ENCODE measurements around the gene MGST3. TPM values are rescaled to one million over a fixed set of nuclear protein-coding genes. Genes with fewer than 3 reads are reported as not detected.
"Not testable (repeated sequence)": the region's sequence is repeated elsewhere in the genome, so short reads cannot be mapped to it uniquely, and the experiment has no call there.

The MGST3 gene
- total RNA-seq, 1 experiment from 2014 or later = 103 TPM

DNA sequence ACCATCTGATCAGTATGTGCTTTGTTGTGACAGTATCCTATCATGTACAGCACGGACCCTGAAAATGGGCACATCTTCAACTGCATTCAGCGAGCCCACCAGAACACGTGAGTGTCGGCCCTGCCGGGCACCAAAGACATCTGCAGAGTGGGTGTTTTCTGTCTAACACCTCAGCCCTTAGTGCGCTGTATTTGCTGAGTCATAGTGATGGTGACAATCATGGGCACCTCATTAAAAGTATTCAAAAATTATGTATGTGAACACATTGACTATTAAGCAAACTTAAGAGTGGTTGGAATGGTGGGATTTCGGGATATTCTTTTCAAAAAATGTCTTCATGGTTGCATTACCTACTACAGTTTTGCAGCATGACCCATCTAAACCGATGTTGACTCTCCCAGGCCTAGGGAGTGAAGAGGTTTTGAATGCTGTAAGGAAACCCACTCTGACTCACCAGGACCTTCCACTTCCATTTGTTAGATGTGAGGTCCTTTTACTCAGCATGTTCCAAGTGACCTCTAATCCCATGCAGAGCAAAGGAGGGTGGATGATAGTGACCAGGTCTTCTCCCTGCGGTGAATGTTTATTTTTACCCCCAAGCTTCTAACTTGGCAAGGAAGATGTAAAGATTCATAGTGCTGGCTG, 20.1 kb downstream of the MGST3 start:
- H3K27me3 ChIP-seq (ENCODE audit: control insufficient read depth, insufficient read depth, low read length) = no peaks in the 10 kb centered on the region
- CTCF ChIA-PET = no interaction called here
- TF ChIP-seq POLR2AphosphoS5 (IDR thresholded peaks at IDR 0.05; ENCODE audit: low read depth, low read length) (no peak), TCF7L2 (IDR thresholded peaks at IDR 0.05; ENCODE audit: low read depth, low read length) (no peak), SIN3A (IDR thresholded peaks at IDR 0.05; ENCODE audit: borderline replicate concordance, insufficient read depth, low read depth, low read length) (no peak)
- TF ChIP-seq, protein P1, sequence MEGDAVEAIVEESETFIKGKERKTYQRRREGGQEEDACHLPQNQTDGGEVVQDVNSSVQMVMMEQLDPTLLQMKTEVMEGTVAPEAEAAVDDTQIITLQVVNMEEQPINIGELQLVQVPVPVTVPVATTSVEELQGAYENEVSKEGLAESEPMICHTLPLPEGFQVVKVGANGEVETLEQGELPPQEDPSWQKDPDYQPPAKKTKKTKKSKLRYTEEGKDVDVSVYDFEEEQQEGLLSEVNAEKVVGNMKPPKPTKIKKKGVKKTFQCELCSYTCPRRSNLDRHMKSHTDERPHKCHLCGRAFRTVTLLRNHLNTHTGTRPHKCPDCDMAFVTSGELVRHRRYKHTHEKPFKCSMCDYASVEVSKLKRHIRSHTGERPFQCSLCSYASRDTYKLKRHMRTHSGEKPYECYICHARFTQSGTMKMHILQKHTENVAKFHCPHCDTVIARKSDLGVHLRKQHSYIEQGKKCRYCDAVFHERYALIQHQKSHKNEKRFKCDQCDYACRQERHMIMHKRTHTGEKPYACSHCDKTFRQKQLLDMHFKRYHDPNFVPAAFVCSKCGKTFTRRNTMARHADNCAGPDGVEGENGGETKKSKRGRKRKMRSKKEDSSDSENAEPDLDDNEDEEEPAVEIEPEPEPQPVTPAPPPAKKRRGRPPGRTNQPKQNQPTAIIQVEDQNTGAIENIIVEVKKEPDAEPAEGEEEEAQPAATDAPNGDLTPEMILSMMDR (IDR thresholded peaks at IDR 0.05) = no peak
- TF ChIP-seq, protein P2, sequence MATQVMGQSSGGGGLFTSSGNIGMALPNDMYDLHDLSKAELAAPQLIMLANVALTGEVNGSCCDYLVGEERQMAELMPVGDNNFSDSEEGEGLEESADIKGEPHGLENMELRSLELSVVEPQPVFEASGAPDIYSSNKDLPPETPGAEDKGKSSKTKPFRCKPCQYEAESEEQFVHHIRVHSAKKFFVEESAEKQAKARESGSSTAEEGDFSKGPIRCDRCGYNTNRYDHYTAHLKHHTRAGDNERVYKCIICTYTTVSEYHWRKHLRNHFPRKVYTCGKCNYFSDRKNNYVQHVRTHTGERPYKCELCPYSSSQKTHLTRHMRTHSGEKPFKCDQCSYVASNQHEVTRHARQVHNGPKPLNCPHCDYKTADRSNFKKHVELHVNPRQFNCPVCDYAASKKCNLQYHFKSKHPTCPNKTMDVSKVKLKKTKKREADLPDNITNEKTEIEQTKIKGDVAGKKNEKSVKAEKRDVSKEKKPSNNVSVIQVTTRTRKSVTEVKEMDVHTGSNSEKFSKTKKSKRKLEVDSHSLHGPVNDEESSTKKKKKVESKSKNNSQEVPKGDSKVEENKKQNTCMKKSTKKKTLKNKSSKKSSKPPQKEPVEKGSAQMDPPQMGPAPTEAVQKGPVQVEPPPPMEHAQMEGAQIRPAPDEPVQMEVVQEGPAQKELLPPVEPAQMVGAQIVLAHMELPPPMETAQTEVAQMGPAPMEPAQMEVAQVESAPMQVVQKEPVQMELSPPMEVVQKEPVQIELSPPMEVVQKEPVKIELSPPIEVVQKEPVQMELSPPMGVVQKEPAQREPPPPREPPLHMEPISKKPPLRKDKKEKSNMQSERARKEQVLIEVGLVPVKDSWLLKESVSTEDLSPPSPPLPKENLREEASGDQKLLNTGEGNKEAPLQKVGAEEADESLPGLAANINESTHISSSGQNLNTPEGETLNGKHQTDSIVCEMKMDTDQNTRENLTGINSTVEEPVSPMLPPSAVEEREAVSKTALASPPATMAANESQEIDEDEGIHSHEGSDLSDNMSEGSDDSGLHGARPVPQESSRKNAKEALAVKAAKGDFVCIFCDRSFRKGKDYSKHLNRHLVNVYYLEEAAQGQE (IDR thresholded peaks at IDR 0.05; ENCODE audit: insufficient read depth in 1 of 2, low read depth in 2 of 2, low read length in 1 of 2) = no peak
- no peak overlapping the region for H3K27ac ChIP-seq (ENCODE audit: low read length)
- no peaks in the 10 kb centered on the region for H3K36me3 ChIP-seq (ENCODE audit: control insufficient read depth, insufficient read depth, low read length)
- intact Hi-C loops (cut with micrococcal nuclease; ENCODE audit: unreplicated experiment) = no loop called here
- in situ Hi-C loops (cut with HindIII; ENCODE audit: low pct_unique_long_range_greater_than_20kb, low sequenced_read_pairs) = no loop called here
- no peaks in the 10 kb centered on the region for H3K9me3 ChIP-seq (ENCODE audit: control insufficient read depth, insufficient read depth, low read depth, low read length)
- no peaks in the 10 kb centered on the region for H3K4me1 ChIP-seq (ENCODE audit: control insufficient read depth, insufficient read depth, low read length)
- DNase-seq (ENCODE audit: low read depth, low spot score) = no peak
- H3K4me3 ChIP-seq (ENCODE audit: low read depth in 2 of 2, low read length in 2 of 2) = no peak overlapping the region
- ATAC-seq = no peak
- no TSS peak for BruUV-seq (replicated peaks)
- POLR2A ChIA-PET = no interaction called here

DNA sequence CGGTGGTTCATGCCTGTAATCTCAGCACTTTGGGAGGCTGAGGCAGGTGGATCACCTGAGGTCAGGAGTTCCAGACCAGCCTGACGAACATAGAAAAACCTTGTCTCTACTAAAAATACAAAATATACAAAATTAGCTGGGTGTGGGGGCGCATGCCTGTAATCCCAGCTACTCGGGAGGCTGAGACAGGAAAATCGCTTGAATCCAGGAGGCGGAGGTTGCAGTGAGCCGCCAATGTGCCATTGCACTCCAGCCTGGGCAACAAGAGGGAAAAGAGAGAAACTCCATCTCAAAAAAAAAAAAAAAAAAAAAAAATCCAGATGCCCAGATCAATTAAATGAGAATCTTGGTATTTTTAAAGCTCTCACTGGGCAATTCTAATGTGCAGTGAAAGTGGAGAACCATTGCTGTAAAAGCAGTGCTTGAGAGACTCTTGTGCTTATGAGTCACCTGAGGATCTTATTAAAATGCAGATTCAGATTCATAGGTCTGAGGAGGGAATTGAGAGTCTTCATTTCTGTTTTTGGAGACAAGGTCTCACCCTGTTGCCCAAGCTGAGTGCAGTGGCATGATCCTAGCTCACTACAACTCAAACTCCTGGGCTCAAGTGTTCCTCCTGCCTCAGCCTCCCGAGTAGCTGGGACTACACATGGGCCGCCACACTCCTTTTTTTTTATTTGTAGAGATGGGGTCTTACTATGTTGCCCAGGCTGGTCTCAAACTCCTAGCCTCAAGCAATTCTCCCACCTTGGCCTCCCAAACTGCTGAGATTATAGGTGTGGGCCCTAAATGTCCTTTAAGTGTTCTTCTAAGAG, 27.9 kb downstream of the MGST3 start:
- H3K9me3 ChIP-seq (ENCODE audit: control insufficient read depth, insufficient read depth, low read depth, low read length); ATAC-seq; BruUV-seq (replicated peaks); H3K4me3 ChIP-seq (ENCODE audit: low read depth in 2 of 2, low read length in 2 of 2); in situ Hi-C loops (cut with HindIII; ENCODE audit: low pct_unique_long_range_greater_than_20kb, low sequenced_read_pairs); H3K27me3 ChIP-seq (ENCODE audit: control insufficient read depth, insufficient read depth, low read length); POLR2A ChIA-PET; CTCF ChIA-PET; DNase-seq (ENCODE audit: low read depth, low spot score); H3K27ac ChIP-seq (ENCODE audit: low read length); H3K4me1 ChIP-seq (ENCODE audit: control insufficient read depth, insufficient read depth, low read length): not testable (repeated sequence)
- peaks cover 13% of the 10 kb centered on the region for H3K36me3 ChIP-seq (ENCODE audit: control insufficient read depth, insufficient read depth, low read length)
- intact Hi-C loops (cut with micrococcal nuclease; ENCODE audit: unreplicated experiment) = loop anchor here (1.0 kb wide), 1 partner anchor 43 kb away; no protein-coding TSS in a partner anchor

DNA sequence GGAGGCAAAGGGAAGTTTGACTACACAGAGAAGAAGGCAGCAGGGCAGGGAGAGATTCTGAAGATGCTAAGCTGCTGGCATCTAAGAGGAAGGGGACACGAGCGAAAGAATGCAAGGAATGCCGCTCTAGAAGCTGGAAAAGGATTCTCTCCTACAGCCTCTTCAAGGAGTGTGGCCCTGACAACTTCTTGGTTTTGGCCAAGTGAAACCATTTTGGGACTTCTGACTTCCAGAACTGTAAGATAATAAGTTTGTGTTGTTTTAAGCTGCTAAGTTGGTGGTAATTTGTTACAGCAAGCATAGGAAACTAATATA, 28.5 kb downstream of the MGST3 start:
- no peak for DNase-seq (ENCODE audit: low read depth, low spot score)
- CTCF ChIA-PET = no interaction called here
- POLR2A ChIA-PET = no interaction called here
- in situ Hi-C loops (cut with HindIII; ENCODE audit: low pct_unique_long_range_greater_than_20kb, low sequenced_read_pairs) (no loop called here), intact Hi-C loops (cut with micrococcal nuclease; ENCODE audit: unreplicated experiment) (loop anchor here (1.0 kb wide), 1 partner anchor 43 kb away; no protein-coding TSS in a partner anchor)
- no peak overlapping the region for H3K27ac ChIP-seq (ENCODE audit: low read length)
- no peak for ATAC-seq
- no peaks in the 10 kb centered on the region for H3K9me3 ChIP-seq (ENCODE audit: control insufficient read depth, insufficient read depth, low read depth, low read length)
- no TSS peak for BruUV-seq (replicated peaks)
- H3K4me1 ChIP-seq (ENCODE audit: control insufficient read depth, insufficient read depth, low read length) = no peaks in the 10 kb centered on the region
- H3K4me3 ChIP-seq (ENCODE audit: low read depth in 2 of 2, low read length in 2 of 2) = no peak overlapping the region
- TF ChIP-seq POLR2AphosphoS5 (IDR thresholded peaks at IDR 0.05; ENCODE audit: low read depth, low read length) = no peak
- TF ChIP-seq TCF7L2 (IDR thresholded peaks at IDR 0.05; ENCODE audit: low read depth, low read length) = no peak
- TF ChIP-seq, protein P1 (IDR thresholded peaks at IDR 0.05) = no peak
- no peak for TF ChIP-seq SIN3A (IDR thresholded peaks at IDR 0.05; ENCODE audit: borderline replicate concordance, insufficient read depth, low read depth, low read length)
- TF ChIP-seq, protein P2 (IDR thresholded peaks at IDR 0.05; ENCODE audit: insufficient read depth in 1 of 2, low read depth in 2 of 2, low read length in 1 of 2) = no peak
- H3K27me3 ChIP-seq (ENCODE audit: control insufficient read depth, insufficient read depth, low read length) = no peaks in the 10 kb centered on the region
- H3K36me3 ChIP-seq (ENCODE audit: control insufficient read depth, insufficient read depth, low read length) = peaks cover 14% of the 10 kb centered on the region

Measured in Panc1 (cell line).